BJ (cell line): ENCODE results near the gene DOCK3. TPM values are rescaled to one million over a fixed set of nuclear protein-coding genes. Genes with fewer than 3 reads are reported as not detected.

Experiments used
- CTCF ChIA-PET: fragments of 350-600 bp; formaldehyde crosslinking; extraction: SDS; loops from one replicate; lab custom pipeline; 2021; ENCODE audit warnings: antibody characterized with exemption, inconsistent platforms; lab: Yijun Ruan, JAX
- POLR2A ChIA-PET: fragments of 300-600 bp; sonication (Branson Sonifier 250); formaldehyde crosslinking; extraction: SDS; loops from one replicate; lab custom pipeline; 2021; ENCODE audit warnings: antibody characterized with exemption; lab: Charles Lee
- DNase-seq: peaks from one replicate; pipeline ENCODE4 v3.0.0-alpha.2; 2011; ENCODE audit warnings: low read depth
- H3K27me3 ChIP-seq: 2 replicates; pipeline ENCODE4 v1.6.0; 2011; ENCODE audit warnings: low read length; ENCODE audit not compliant: control insufficient read depth, insufficient read depth
- H3K36me3 ChIP-seq: 2 replicates; pipeline ENCODE4 v1.5.1; 2011; ENCODE audit warnings: low read length; ENCODE audit not compliant: control insufficient read depth, insufficient read depth
- H3K4me3 ChIP-seq: 2 replicates; pipeline ENCODE4 v1.5.1; 2011; ENCODE audit warnings: low read depth, mild to moderate bottlenecking, control low read depth, low read length
- CTCF ChIP-seq: IDR thresholded peaks from 2 replicates; pipeline ENCODE4 v1.5.1; 2011; ENCODE audit warnings: low read depth, mild to moderate bottlenecking, control low read depth, inconsistent platforms, low read length, moderate library complexity; ENCODE audit not compliant: insufficient read depth
- polyA plus RNA-seq: library from polyadenylated mRNA; depleted of rRNA; stranded (reverse); fragments of >200 nt; gene quantifications from 2 replicates; pipeline ENCODE4 v1.2.3, GENCODE V29; 2011

DOCK3 gene
- polyA plus RNA-seq, 1 experiment = 0.09 TPM

GRCh38 chr3:51343918-51344687 lies 669.4 kb downstream of the DOCK3 start:
- Histone ChIP-seq H3K27me3 (no peaks in the 10 kb centered on the region), H3K36me3 (no peaks in the 10 kb centered on the region), H3K4me3 (no peak overlapping the region)
- CTCF ChIA-PET = interaction anchor here (0.9 to 5.4 kb wide), 7 partner anchors 9 to 730 kb away, joined by 3 to 23 read pairs (median 4); no protein-coding TSS in a partner anchor
- no peak for TF ChIP-seq CTCF
- POLR2A ChIA-PET = no interaction called here
- peak; percentile 39 for DNase-seq

GRCh38 chr3:51350751-51351150 lies 676.0 kb downstream of the DOCK3 start:
- Histone ChIP-seq H3K27me3 (no peaks in the 10 kb centered on the region), H3K4me3 (no peak overlapping the region), H3K36me3 (no peaks in the 10 kb centered on the region)
- POLR2A ChIA-PET = interaction anchor here (0.6 kb wide), 1 partner anchor 10 kb away, joined by 3 read pairs; no protein-coding TSS in a partner anchor
- no peak for TF ChIP-seq CTCF
- DNase-seq = no peak
- CTCF ChIA-PET = interaction anchor here (0.6 to 1.3 kb wide), 2 partner anchors 10 to 164 kb away, joined by 3 read pairs; no protein-coding TSS in a partner anchor

GRCh38 chr3:51353131-51353530 lies 678.4 kb downstream of the DOCK3 start:
- DNase-seq = no peak
- POLR2A ChIA-PET = no interaction called here
- TF ChIP-seq CTCF = no peak
- Histone ChIP-seq H3K27me3 (no peaks in the 10 kb centered on the region), H3K4me3 (no peak overlapping the region), H3K36me3 (no peaks in the 10 kb centered on the region)
- CTCF ChIA-PET = interaction anchor here (0.7 to 1.0 kb wide), 2 partner anchors 9 to 19 kb away, joined by 3 to 4 read pairs; no protein-coding TSS in a partner anchor

- H3K27me3 ChIP-seq = peaks cover under 1% of the 10 kb centered on the region; the same call in 1 of the 2 replicates
- no peaks in the 10 kb centered on the region for H3K36me3 ChIP-seq
- ChIA-PET CTCF (no interaction called here), POLR2A (no interaction called here)
- TF ChIP-seq CTCF = no peak
- no peak overlapping the region for H3K4me3 ChIP-seq
- no peak for DNase-seq
Measured at GRCh38 chr3:51353691-51354090, 679.0 kb downstream of the DOCK3 start.

GRCh38 chr3:51354172-51354571 lies 679.4 kb downstream of the DOCK3 start:
- TF ChIP-seq CTCF = no peak
- ChIA-PET CTCF (interaction anchor here (1.2 kb wide), 1 partner anchor 254 kb away, joined by 3 read pairs; no protein-coding TSS in a partner anchor), POLR2A (no interaction called here)
- DNase-seq = no peak
- no peaks in the 10 kb centered on the region for H3K36me3 ChIP-seq
- H3K27me3 ChIP-seq = peaks cover 2% of the 10 kb centered on the region; the same call in 1 of the 2 replicates
- H3K4me3 ChIP-seq = no peak overlapping the region
